Measurements from ENCODE around the gene SV2C. TPM values are rescaled to one million over a fixed set of nuclear protein-coding genes. Genes with fewer than 3 reads are reported as not detected.

SV2C gene
- total RNA-seq, 1 donor from 2014 or later: 0.48 TPM

DNA sequence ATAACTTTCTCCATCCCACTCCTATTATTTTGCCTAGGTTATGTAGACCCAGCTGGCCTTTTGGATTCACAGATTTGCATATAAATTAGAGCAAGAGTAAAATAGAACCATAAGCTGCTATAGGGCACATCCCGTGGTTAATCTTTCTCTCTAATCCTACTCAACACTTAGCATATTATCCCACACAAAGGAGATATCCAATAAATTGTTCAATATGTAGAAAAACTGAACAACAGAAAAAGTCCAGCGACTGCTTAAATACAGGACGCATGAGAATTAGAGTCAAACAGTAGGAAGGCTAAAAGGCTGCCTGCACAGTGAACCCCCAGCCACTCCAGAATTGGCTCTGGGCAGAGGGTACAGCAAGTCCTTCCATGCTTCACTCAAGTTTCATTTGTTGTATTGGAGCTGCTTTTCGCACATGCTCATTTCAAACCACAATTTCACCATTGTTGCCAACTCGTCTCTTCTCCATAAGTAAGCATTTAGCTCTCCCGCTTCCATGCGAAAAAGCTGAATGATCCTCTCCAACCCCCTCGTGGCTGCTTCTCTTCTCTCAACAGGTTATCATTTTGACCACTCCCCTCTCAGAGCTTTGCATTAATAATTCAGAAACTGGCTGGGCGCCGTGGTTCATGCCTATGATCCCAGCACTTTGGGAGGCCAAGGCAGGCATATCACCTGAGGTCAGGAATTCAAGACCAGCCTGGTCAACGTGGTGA lies 305.8 kb downstream of the SV2C start:
- H3K4me3 Mint-ChIP-seq (ENCODE audit: low read depth): no peak overlapping the region
- TF ChIP-seq, protein P1, sequence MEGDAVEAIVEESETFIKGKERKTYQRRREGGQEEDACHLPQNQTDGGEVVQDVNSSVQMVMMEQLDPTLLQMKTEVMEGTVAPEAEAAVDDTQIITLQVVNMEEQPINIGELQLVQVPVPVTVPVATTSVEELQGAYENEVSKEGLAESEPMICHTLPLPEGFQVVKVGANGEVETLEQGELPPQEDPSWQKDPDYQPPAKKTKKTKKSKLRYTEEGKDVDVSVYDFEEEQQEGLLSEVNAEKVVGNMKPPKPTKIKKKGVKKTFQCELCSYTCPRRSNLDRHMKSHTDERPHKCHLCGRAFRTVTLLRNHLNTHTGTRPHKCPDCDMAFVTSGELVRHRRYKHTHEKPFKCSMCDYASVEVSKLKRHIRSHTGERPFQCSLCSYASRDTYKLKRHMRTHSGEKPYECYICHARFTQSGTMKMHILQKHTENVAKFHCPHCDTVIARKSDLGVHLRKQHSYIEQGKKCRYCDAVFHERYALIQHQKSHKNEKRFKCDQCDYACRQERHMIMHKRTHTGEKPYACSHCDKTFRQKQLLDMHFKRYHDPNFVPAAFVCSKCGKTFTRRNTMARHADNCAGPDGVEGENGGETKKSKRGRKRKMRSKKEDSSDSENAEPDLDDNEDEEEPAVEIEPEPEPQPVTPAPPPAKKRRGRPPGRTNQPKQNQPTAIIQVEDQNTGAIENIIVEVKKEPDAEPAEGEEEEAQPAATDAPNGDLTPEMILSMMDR (IDR thresholded peaks at IDR 0.05; ENCODE audit: unreplicated experiment): no peak
- no peaks in the 10 kb centered on the region for H3K27me3 Mint-ChIP-seq
- H3K9me3 Mint-ChIP-seq (ENCODE audit: low read depth): no peaks in the 10 kb centered on the region
- H3K36me3 Mint-ChIP-seq (ENCODE audit: insufficient read depth): no peaks in the 10 kb centered on the region
- H3K4me1 Mint-ChIP-seq (ENCODE audit: low read depth): peaks cover 44% of the 10 kb centered on the region
- DNase-seq (ENCODE audit: low spot score, unreplicated experiment): no peak
- no peak overlapping the region for H3K27ac Mint-ChIP-seq

DNA sequence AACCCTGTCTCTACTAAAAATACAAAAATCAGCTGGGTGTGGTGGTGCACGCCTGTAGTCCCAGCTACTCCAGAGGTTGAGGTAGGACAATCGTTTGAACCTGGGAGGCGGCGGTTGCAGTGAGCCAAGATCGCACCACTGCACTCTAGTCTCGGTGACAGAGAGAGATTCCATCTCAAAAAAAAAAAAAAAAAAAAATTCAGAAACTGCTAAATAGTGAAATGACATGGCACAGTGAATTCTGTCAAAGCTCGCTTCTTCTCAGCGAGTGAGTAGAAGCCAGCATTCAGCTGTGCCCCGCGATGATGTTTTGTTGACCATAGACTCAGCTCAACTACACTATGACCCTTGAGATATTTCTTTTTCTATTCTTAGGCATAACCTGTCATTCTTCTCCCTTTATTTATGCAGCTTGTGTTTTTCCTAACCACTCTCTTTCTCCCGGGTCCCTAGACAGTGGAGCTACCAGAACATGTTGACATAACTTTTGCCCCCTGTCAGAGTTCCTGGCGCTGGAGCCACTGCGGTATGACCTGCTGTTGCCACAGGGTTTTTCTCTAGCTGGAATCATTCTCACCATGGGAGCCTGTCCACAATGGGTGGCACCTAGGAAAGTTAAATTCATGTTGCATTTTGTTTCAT lies 306.5 kb downstream of the SV2C start:
- no peak for DNase-seq (ENCODE audit: low spot score, unreplicated experiment)
- Mint-ChIP-seq H3K9me3 (ENCODE audit: low read depth) (no peaks in the 10 kb centered on the region), H3K36me3 (ENCODE audit: insufficient read depth) (no peaks in the 10 kb centered on the region), H3K27ac (no peak overlapping the region), H3K4me1 (ENCODE audit: low read depth) (peaks cover 38% of the 10 kb centered on the region), H3K27me3 (no peaks in the 10 kb centered on the region), H3K4me3 (ENCODE audit: low read depth) (no peak overlapping the region)
- TF ChIP-seq, protein P1 (IDR thresholded peaks at IDR 0.05; ENCODE audit: unreplicated experiment): no peak

DNA sequence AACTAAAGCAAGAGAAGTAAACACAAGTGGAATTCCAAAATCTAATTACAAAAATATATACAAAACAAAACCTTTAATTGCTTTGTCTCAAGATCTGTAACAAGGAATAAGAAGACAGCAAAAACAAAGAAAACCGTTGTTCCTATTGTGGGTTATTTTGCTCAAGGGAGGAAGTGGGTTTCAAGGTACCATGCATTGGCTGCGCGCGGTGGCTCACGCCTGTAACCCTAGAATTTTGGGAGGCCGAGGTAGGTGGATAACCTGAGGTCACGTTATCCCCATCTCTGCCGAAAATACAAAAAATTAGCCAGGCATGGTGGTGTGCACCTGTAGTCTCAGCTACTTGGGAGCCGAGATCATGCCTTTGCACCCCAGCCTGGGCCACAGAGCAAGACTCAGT lies 307.8 kb downstream of the SV2C start:
- Mint-ChIP-seq H3K27ac (no peak overlapping the region), H3K4me3 (ENCODE audit: low read depth) (no peak overlapping the region)
- no peak for DNase-seq (ENCODE audit: low spot score, unreplicated experiment)

DNA sequence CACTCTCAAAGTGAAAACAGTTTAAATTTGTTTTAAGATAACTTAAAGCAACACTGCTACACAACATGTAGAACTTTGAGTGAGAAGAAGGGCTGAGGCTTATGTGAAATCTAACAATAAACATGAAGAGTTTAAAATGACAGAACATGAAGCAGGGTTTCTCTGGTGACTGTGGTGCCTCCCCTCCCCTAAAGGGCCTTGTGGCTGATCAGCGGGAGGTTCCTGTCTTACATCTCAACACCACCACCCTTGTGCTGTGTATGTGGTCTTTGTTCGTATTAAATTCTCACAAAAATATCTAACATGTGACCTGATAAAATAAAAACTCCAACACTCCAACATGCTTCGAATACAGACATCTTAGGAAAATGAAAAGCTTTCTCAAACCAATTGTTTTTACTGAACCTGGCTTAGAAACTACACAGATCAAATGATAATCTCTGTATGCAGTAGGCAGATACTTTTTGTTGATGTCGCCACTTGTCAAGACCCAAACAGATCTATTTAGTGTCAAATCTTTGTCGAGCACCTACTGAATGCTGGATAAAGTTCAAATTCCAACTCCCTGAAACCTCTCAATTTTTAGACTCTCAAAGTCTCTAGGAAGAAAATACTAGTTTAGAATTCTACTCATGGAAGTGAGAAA lies 310.0 kb downstream of the SV2C start:
- no peaks in the 10 kb centered on the region for H3K27me3 Mint-ChIP-seq
- no peak for DNase-seq (ENCODE audit: low spot score, unreplicated experiment)
- peaks cover 31% of the 10 kb centered on the region for H3K4me1 Mint-ChIP-seq (ENCODE audit: low read depth)
- H3K9me3 Mint-ChIP-seq (ENCODE audit: low read depth): no peaks in the 10 kb centered on the region
- no peak overlapping the region for H3K27ac Mint-ChIP-seq
- H3K4me3 Mint-ChIP-seq (ENCODE audit: low read depth): no peak overlapping the region
- TF ChIP-seq, protein P1 (IDR thresholded peaks at IDR 0.05; ENCODE audit: unreplicated experiment): no peak
- no peaks in the 10 kb centered on the region for H3K36me3 Mint-ChIP-seq (ENCODE audit: insufficient read depth)

More for the DNA sequence above, 307.8 kb downstream of the SV2C start:
- Mint-ChIP-seq H3K4me1 (ENCODE audit: low read depth) (peaks cover 34% of the 10 kb centered on the region), H3K9me3 (ENCODE audit: low read depth) (no peaks in the 10 kb centered on the region), H3K36me3 (ENCODE audit: insufficient read depth) (no peaks in the 10 kb centered on the region), H3K27me3 (no peaks in the 10 kb centered on the region)
- TF ChIP-seq, protein P1 (IDR thresholded peaks at IDR 0.05; ENCODE audit: unreplicated experiment): no peak

DNA sequence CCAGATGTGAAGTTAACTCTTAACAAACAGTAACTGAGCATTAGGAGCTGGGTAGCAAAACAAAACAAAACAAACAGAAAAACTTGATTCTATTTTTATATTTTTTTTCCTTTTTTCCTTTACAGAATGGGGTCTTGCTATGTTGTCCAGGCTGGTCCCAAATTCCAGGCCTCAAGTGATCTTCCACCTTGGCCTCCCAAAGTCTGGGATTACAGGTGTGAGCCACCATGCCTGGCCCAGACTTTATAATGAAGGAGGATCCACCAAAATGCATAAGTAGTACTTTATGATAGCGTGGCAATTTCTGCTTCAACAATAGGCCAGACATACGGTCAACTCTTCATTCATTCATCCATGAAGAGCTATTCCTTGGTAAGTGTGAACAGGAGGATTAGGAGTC lies 314.0 kb downstream of the SV2C start:
- H3K9me3 Mint-ChIP-seq (ENCODE audit: low read depth): no peaks in the 10 kb centered on the region
- no peak for DNase-seq (ENCODE audit: low spot score, unreplicated experiment)
- TF ChIP-seq, protein P1 (IDR thresholded peaks at IDR 0.05; ENCODE audit: unreplicated experiment): no peak
- H3K4me1 Mint-ChIP-seq (ENCODE audit: low read depth): peaks cover 11% of the 10 kb centered on the region
- peaks cover 7% of the 10 kb centered on the region for H3K27me3 Mint-ChIP-seq
- no peak overlapping the region for H3K27ac Mint-ChIP-seq
- no peak overlapping the region for H3K4me3 Mint-ChIP-seq (ENCODE audit: low read depth)
- no peaks in the 10 kb centered on the region for H3K36me3 Mint-ChIP-seq (ENCODE audit: insufficient read depth)

Measured in progenitor cell of endocrine pancreas (in vitro differentiated cells).